Measurements from ENCODE around the gene SCN11A.

DNA sequence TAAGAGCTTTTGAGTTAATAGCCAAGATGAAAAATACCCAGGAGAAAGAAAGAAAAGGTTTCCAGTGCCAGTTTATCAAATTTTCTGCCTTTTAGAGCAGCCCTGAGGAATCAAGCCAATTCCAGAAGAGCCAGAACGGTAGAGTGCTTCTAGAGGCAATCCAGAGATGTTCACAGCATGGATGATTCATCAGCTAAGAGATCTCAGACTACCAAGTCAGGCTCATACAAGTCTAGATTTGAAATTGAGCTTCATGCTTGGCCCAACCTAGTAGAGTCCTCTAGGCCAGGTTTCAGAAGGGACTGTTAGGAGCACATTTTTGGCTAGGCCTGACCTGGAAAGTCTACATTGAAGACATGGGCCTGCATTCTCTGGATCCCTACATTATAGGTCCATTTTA, 15.5 kb upstream of the SCN11A start:
- TF ChIP-seq SIN3A (IDR thresholded peaks at IDR 0.05; ENCODE audit: borderline replicate concordance, insufficient read depth, low read length) (no peak), POLR2AphosphoS5 (IDR thresholded peaks at IDR 0.05; ENCODE audit: low read depth, low read length) (no peak), REST (IDR thresholded peaks at IDR 0.05; ENCODE audit: insufficient read depth in 1 of 2, low read depth in 2 of 2, low read length in 2 of 2) (no peak)

All from PFSK-1 (cell line).